Parathyroid adenoma (tissue), 2 donors: ENCODE measurements around the gene SYT9.

Source experiments
- H2AFZ ChIP-seq: fragments of 300-600 bp; sonication (generic); one replicate; pipeline ENCODE4 v1.7.0; 2017; ENCODE audit warnings: antibody characterized with exemption, mild to moderate bottlenecking
- H3K27ac ChIP-seq: fragments of 300-600 bp; sonication (generic); one replicate; pipeline ENCODE4 v1.7.0; 2017
- H3K27me3 ChIP-seq: fragments of 300-600 bp; sonication (generic); one replicate; pipeline ENCODE4 v1.7.0; 2017; ENCODE audit warnings: low read length; ENCODE audit not compliant: control insufficient read depth, insufficient read depth
- H3K36me3 ChIP-seq: fragments of 300-600 bp; sonication (generic); one replicate; pipeline ENCODE4 v1.7.0; 2017; ENCODE audit warnings: low read length; ENCODE audit not compliant: control insufficient read depth, insufficient read depth
- H3K4me1 ChIP-seq: fragments of 300-600 bp; sonication (generic); one replicate; pipeline ENCODE4 v1.7.0; 2017; ENCODE audit warnings: control low read depth
- H3K4me2 ChIP-seq: fragments of 300-600 bp; sonication (generic); one replicate; pipeline ENCODE4 v1.7.0; 2017; ENCODE audit warnings: low read length
- H3K4me3 ChIP-seq: fragments of 300-600 bp; sonication (generic); one replicate; pipeline ENCODE4 v1.7.0; 2017; ENCODE audit warnings: low read depth, low read length
- H3K79me2 ChIP-seq: fragments of 300-600 bp; sonication (generic); one replicate; pipeline ENCODE4 v1.7.0; 2017; ENCODE audit warnings: control low read depth
- H3K9ac ChIP-seq: fragments of 300-600 bp; sonication (generic); one replicate; pipeline ENCODE4 v1.7.0; 2017; ENCODE audit warnings: mild to moderate bottlenecking
- H3K9me3 ChIP-seq: fragments of 300-600 bp; sonication (generic); one replicate; pipeline ENCODE4 v1.7.0; 2017; ENCODE audit warnings: low read length; ENCODE audit not compliant: control insufficient read depth
- CTCF ChIP-seq: fragments of 300-600 bp; sonication (generic); IDR thresholded peaks from one replicate; pipeline ENCODE4 v1.7.0; 2017; ENCODE audit warnings: antibody characterized with exemption, mild to moderate bottlenecking
- donor health status: primary hyperparathyroidism.

The SYT9 gene

GRCh38 chr11:7493670-7494069 lies 242.0 kb downstream of the SYT9 start:
- TF ChIP-seq CTCF = no peak
- no peaks in the 10 kb centered on the region for H3K9me3 ChIP-seq
- H3K4me2 ChIP-seq = no peak overlapping the region
- no peak overlapping the region for H3K9ac ChIP-seq
- no peaks in the 10 kb centered on the region for H3K79me2 ChIP-seq
- H3K4me3 ChIP-seq = no peak overlapping the region
- peaks cover 11% of the 10 kb centered on the region for H3K4me1 ChIP-seq
- no peaks in the 10 kb centered on the region for H3K36me3 ChIP-seq
- no peak overlapping the region for H2AFZ ChIP-seq
- H3K27ac ChIP-seq = no peak overlapping the region
- no peaks in the 10 kb centered on the region for H3K27me3 ChIP-seq

DNA sequence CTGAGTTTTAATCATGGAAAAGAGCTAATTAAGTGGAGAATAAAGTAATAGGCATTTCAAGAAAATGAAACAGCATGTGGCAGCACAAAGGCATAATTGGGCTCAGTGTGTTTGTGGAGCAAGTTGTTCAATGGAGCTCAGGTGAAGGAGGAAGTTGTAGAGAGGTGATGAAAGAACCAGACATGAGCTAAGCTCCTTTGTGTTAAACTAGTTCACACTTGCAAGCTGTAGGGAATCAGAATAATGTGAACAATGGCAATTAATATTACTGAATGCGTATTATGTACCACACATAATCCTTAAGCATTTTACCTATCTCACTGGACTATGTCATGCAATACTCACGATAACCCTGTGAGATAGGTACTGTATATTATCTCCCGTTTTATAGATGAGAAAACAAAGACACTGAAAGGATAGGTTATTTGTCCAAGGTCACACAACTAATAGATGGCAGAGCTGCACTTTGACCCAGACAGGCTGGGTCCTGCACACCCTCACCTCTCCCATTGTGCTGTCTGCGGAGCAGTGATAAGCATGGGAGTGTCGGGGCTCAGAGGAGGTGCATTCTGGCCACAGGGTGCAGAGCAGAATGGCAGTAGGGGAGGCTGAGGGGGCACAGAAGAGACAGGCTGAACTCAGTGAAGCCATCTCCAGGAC lies 242.5 kb downstream of the SYT9 start:
- no peaks in the 10 kb centered on the region for H3K79me2 ChIP-seq
- H3K4me3 ChIP-seq = no peak overlapping the region
- H3K36me3 ChIP-seq = no peaks in the 10 kb centered on the region
- H3K4me2 ChIP-seq = no peak overlapping the region
- H3K27ac ChIP-seq = no peak overlapping the region
- peaks cover 11% of the 10 kb centered on the region for H3K4me1 ChIP-seq
- H3K9me3 ChIP-seq = no peaks in the 10 kb centered on the region
- H3K27me3 ChIP-seq = no peaks in the 10 kb centered on the region
- no peak for TF ChIP-seq CTCF
- no peak overlapping the region for H3K9ac ChIP-seq
- no peak overlapping the region for H2AFZ ChIP-seq

DNA sequence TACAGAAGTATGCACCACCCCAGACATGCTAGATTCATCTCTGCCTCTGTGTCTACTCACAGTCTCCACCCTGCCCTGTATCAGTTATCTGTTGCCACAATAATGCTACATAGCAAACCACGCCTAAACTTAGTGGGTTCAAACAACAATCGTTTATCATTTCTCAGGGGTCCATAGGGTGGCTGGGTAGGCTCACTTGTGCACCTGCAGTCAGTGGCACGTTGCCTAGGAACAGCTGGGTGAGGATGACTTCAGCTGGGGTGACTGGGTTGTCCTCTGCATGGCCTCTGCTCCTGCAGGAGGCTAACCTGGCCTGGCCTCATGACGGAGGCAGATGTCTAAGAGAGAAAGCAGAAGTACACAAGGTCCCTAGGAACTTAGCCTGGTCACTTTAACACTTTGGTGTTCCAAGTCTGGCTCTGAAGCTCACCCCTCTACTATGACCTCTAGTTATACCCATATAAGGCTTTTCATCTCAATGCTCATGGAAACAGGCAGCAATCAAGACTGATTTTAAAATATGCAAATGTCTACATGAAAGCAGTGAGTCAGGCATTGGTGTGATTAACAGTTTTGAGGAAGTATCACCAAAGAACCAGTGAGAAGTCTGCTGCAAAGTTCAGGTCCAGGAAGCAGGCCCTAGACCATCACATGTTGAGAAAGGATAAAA lies 244.3 kb downstream of the SYT9 start:
- H3K9me3 ChIP-seq = no peaks in the 10 kb centered on the region
- H3K27ac ChIP-seq = no peak overlapping the region
- no peaks in the 10 kb centered on the region for H3K36me3 ChIP-seq
- no peak for TF ChIP-seq CTCF
- no peak overlapping the region for H3K9ac ChIP-seq
- no peak overlapping the region for H3K4me2 ChIP-seq
- no peak overlapping the region for H2AFZ ChIP-seq
- H3K79me2 ChIP-seq = no peaks in the 10 kb centered on the region
- H3K27me3 ChIP-seq = no peaks in the 10 kb centered on the region
- peaks cover 11% of the 10 kb centered on the region for H3K4me1 ChIP-seq
- H3K4me3 ChIP-seq = no peak overlapping the region

DNA sequence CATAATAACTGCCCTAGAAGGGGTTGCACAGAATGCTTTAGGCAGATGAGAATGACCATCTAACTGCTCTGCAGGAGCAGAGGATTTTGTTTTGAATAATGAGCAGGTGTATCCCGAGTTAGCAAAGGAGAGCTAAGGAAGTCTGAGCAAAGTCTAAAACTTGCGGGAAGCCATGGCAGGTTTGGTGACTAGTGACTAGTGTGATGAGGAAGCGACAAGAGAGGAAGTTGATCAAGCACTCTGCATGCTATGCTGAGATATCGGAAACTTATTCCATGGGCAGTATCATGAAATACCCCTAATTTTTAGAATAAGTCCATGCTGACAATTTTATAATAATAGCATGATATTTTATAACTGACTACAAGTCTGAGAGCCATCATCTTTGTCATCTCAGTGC lies 246.5 kb downstream of the SYT9 start:
- H3K79me2 ChIP-seq = no peaks in the 10 kb centered on the region
- H2AFZ ChIP-seq = no peak overlapping the region
- no peak overlapping the region for H3K27ac ChIP-seq
- no peak overlapping the region for H3K4me3 ChIP-seq
- no peaks in the 10 kb centered on the region for H3K36me3 ChIP-seq
- no peaks in the 10 kb centered on the region for H3K9me3 ChIP-seq
- peaks cover 4% of the 10 kb centered on the region for H3K4me1 ChIP-seq
- no peak for TF ChIP-seq CTCF
- H3K4me2 ChIP-seq = no peak overlapping the region
- no peaks in the 10 kb centered on the region for H3K27me3 ChIP-seq
- H3K9ac ChIP-seq = no peak overlapping the region

DNA sequence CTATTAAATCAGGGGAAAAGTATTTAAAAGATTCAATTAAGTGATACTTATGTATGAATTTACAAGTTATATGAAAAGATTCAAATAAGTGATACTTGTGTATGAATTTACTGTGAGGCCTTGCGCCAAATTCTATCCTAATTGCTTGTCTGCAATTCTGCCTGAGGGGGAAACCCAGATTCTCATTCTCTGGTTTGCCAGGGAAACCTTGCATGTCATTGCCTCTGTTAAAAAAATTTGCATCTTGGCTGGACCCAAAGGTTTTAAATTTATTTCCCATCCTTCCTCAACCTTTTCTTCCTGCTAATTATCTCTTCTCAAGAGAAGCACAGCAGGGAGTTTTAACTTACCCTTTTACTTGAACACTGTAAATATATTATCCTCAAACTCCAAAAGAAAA lies 247.4 kb downstream of the SYT9 start:
- no peak overlapping the region for H3K27ac ChIP-seq
- no peaks in the 10 kb centered on the region for H3K79me2 ChIP-seq
- no peaks in the 10 kb centered on the region for H3K27me3 ChIP-seq
- H3K9me3 ChIP-seq = no peaks in the 10 kb centered on the region
- H3K36me3 ChIP-seq = no peaks in the 10 kb centered on the region
- no peak for TF ChIP-seq CTCF
- no peak overlapping the region for H3K9ac ChIP-seq
- no peak overlapping the region for H3K4me3 ChIP-seq
- H2AFZ ChIP-seq = no peak overlapping the region
- no peak overlapping the region for H3K4me2 ChIP-seq
- no peaks in the 10 kb centered on the region for H3K4me1 ChIP-seq
